HepG2 (cell line): ENCODE results near the gene RORB.

Experiments
- CEBPB ChIP-seq: IDR thresholded peaks from 2 replicates; pipeline ENCODE4 v1.6.1; 2011; ENCODE audit warnings: low read depth, low read length, improper control_type of control experiment, borderline replicate concordance
- CREM ChIP-seq, 2 experiments: sonication (generic) in 1 of 2; formaldehyde crosslinking in 1 of 2; IDR thresholded peaks; 2 replicates each; pipeline versions ENCODE4 v1.4.0 to v1.6.1; 2016 to 2020; ENCODE audit warnings: antibody characterized with exemption in 1 of 2, mild to moderate bottlenecking in 1 of 2, missing genetic modification reagents in 1 of 2
- FOXM1 ChIP-seq: sonication (generic); formaldehyde crosslinking; IDR thresholded peaks from 2 replicates; pipeline ENCODE4 v1.5.0; 2020; ENCODE audit warnings: missing genetic modification reagents
- FOXO1 ChIP-seq: sonication (generic); formaldehyde crosslinking; IDR thresholded peaks from 2 replicates; pipeline ENCODE4 v1.4.0; 2020; ENCODE audit warnings: missing genetic modification reagents
- HIVEP1 ChIP-seq: sonication (generic); formaldehyde crosslinking; IDR thresholded peaks from 2 replicates; pipeline ENCODE4 v1.4.0; 2020; ENCODE audit warnings: mild to moderate bottlenecking, missing genetic modification reagents
- REST ChIP-seq, 2 experiments: IDR thresholded peaks; 2 replicates each; pipeline ENCODE4 v1.6.1; 2011 to 2012; ENCODE audit warnings: low read length in 2 of 2, borderline replicate concordance in 1 of 2, low read depth in 1 of 2, mild to moderate bottlenecking in 1 of 2, moderate library complexity in 1 of 2

GRCh38 chr9:74513221-74513620 is 16.1 kb downstream of the RORB start:
- TF ChIP-seq CEBPB (no peak), FOXO1 (CRISPR knock-in tag) (no peak), REST (IDR thresholded peaks at IDR 0.05; ENCODE audit: borderline replicate concordance in 1 of 2, low read depth in 1 of 2, low read length in 2 of 2) (no peak), CREM (IDR thresholded peaks at IDR 0.05) (no peak), CREM (CRISPR knock-in tag; IDR thresholded peaks at IDR 0.05) (no peak), HIVEP1 (CRISPR knock-in tag) (no peak), FOXM1 (CRISPR knock-in tag) (no peak)
